Activated naive CD4-positive, alpha-beta T cell treated with anti-CD3 and anti-CD28 coated beads, Interleukin-2, amount 10 ng/mL, durations not matched to agents 7 days and 5 days (primary cell): ENCODE measurements around the gene VPS9D1.
"Not testable (repeated sequence)": the region's sequence is repeated elsewhere in the genome, so short reads cannot be mapped to it uniquely, and the experiment has no call there.

ENCODE experiments used
- CTCF ChIA-PET: fragments of 350-600 bp; sonication (Branson Sonifier 250); formaldehyde crosslinking; loops from one replicate; lab custom pipeline; 2021; ENCODE audit warnings: antibody characterized with exemption; lab: Charles Lee
- DNase-seq: peaks from one replicate; pipeline ENCODE4 v3.0.0-alpha.2; 2020
- H3K27ac Mint-ChIP-seq: one replicate; pipeline ENCODE4 v1.8.0; 2021; ENCODE audit warnings: mild to moderate bottlenecking, moderate library complexity, mixed read lengths
- H3K27me3 Mint-ChIP-seq: one replicate; pipeline ENCODE4 v1.8.0; 2021; ENCODE audit warnings: mild to moderate bottlenecking, mixed read lengths
- H3K36me3 Mint-ChIP-seq: one replicate; pipeline ENCODE4 v1.8.0; 2021; ENCODE audit warnings: mixed read lengths
- H3K4me1 Mint-ChIP-seq: one replicate; pipeline ENCODE4 v1.8.0; 2021; ENCODE audit warnings: mixed read lengths
- H3K4me3 Mint-ChIP-seq: one replicate; pipeline ENCODE4 v1.8.0; 2021; ENCODE audit warnings: mild to moderate bottlenecking, moderate library complexity, mixed read lengths
- H3K9me3 Mint-ChIP-seq: one replicate; pipeline ENCODE4 v1.8.0; 2021; ENCODE audit warnings: mixed read lengths

Gene VPS9D1

GRCh38 chr16:89699629-89700099, 21.0 kb downstream of the VPS9D1 start:
- Mint-ChIP-seq H3K4me1 (peaks cover 34% of the 10 kb centered on the region), H3K4me3 (peak overlapping the region; percentile 77)
- not testable (repeated sequence) for DNase-seq, H3K36me3 Mint-ChIP-seq, H3K27me3 Mint-ChIP-seq, H3K27ac Mint-ChIP-seq, H3K9me3 Mint-ChIP-seq
- CTCF ChIA-PET: interaction anchor here (0.6 to 6.9 kb wide), 24 partner anchors 8 to 382 kb away, joined by 3 to 57 read pairs (median 4); partner anchors contain the start of genes CHMP1A, FANCA and SPATA33

DNA sequence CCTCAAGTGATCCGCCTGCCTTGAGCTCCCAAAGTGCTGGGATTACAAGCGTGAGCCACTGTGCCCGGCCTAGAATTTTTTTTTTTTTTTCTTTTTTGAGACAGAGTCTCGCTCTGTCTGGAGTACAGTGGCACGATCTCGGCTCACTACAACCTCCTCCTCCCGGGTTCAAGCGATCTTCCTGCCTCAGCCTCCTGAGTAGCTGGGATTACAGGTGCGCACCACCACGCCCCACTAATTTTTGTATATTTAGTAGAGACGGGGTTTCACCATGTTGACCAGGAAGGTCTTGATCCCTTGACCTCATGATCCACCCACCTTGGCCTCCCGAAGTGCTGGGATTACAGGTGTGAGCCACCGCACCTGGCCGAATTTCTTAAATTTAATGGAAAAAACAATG, 22.0 kb downstream of the VPS9D1 start:
- DNase-seq, H3K4me3 Mint-ChIP-seq, H3K27ac Mint-ChIP-seq, H3K27me3 Mint-ChIP-seq, H3K36me3 Mint-ChIP-seq, H3K9me3 Mint-ChIP-seq: not testable (repeated sequence)
- CTCF ChIA-PET: interaction anchor here (0.6 to 6.9 kb wide), 8 partner anchors 10 to 162 kb away, joined by 3 to 57 read pairs (median 11); partner anchors contain the start of genes CHMP1A, FANCA and SPATA33
- peaks cover 34% of the 10 kb centered on the region for H3K4me1 Mint-ChIP-seq

- Mint-ChIP-seq H3K27ac (no peak overlapping the region), H3K36me3 (peaks cover 12% of the 10 kb centered on the region), H3K4me1 (peaks cover 31% of the 10 kb centered on the region), H3K27me3 (no peaks in the 10 kb centered on the region), H3K4me3 (no peak overlapping the region), H3K9me3 (no peaks in the 10 kb centered on the region)
- CTCF ChIA-PET: interaction anchor here (1.3 to 4.5 kb wide), 3 partner anchors 9 to 163 kb away, joined by 7 to 45 read pairs (median 18); no protein-coding TSS in a partner anchor
- DNase-seq: no peak
Measured at GRCh38 chr16:89697616-89698331, 22.9 kb downstream of the VPS9D1 start.

GRCh38 chr16:89697161-89697615, 23.5 kb downstream of the VPS9D1 start:
- Mint-ChIP-seq H3K9me3 (no peaks in the 10 kb centered on the region), H3K36me3 (peaks cover 12% of the 10 kb centered on the region), H3K4me1 (peaks cover 25% of the 10 kb centered on the region), H3K4me3 (no peak overlapping the region), H3K27ac (no peak overlapping the region), H3K27me3 (no peaks in the 10 kb centered on the region)
- DNase-seq: no peak
- CTCF ChIA-PET: interaction anchor here (1.3 to 4.5 kb wide), 2 partner anchors 94 to 164 kb away, joined by 7 to 45 read pairs; no protein-coding TSS in a partner anchor

- Mint-ChIP-seq H3K36me3 (peaks cover 12% of the 10 kb centered on the region), H3K27me3 (no peaks in the 10 kb centered on the region), H3K4me1 (peaks cover 23% of the 10 kb centered on the region), H3K27ac (peak overlapping the region; percentile 19), H3K9me3 (no peaks in the 10 kb centered on the region), H3K4me3 (no peak overlapping the region)
- DNase-seq: peak; percentile 55
- CTCF ChIA-PET: no interaction called here
Measured at GRCh38 chr16:89696670-89697128, 24.0 kb downstream of the VPS9D1 start.

DNA sequence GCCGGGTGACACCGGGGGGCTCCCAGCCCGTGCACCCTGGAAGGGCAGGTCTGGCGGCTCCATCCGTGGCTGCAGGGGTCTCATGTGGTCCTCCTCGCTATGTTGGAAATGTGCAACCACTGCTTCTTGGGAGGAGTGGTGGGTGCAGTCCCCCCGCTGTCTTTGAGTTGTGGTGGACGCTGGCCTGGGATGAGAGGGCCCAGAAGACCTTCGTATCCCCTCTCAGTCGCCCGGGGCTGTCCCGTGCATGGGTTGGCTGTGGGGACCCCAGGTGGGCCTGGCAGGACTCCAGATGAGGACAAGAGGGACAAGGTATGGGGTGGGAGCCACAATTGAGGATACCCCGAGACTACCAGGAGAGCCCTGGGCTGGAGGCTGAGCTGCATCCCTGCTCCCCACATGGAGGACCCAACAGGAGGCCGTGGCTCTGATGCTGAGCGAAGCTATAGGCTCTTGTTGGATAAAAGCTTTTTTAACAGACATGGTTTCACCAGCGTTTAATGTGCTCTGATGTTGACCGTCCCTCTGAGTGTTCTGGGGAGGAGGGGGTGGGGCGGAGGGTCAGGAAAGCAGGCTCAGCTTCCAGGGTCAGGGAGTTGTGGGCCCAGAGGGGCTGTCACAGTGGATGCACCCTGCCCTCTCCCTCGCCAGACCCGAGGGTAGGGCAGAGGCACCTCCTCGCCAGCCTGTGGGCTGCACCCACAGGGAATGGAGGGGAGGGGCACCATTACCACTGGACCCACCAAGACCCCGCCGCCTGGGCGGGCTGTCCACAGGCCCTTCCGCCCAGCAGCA, 24.6 kb downstream of the VPS9D1 start:
- peaks cover 12% of the 10 kb centered on the region for H3K36me3 Mint-ChIP-seq
- no peaks in the 10 kb centered on the region for H3K9me3 Mint-ChIP-seq
- DNase-seq: no peak
- peaks cover 23% of the 10 kb centered on the region for H3K4me1 Mint-ChIP-seq
- no peak overlapping the region for H3K4me3 Mint-ChIP-seq
- no peak overlapping the region for H3K27ac Mint-ChIP-seq
- CTCF ChIA-PET: no interaction called here
- H3K27me3 Mint-ChIP-seq: no peaks in the 10 kb centered on the region

- no peak for DNase-seq
- Mint-ChIP-seq H3K4me1 (peaks cover 20% of the 10 kb centered on the region), H3K27ac (no peak overlapping the region), H3K27me3 (no peaks in the 10 kb centered on the region), H3K36me3 (peaks cover 16% of the 10 kb centered on the region), H3K9me3 (no peaks in the 10 kb centered on the region), H3K4me3 (no peak overlapping the region)
- CTCF ChIA-PET: no interaction called here
Measured at GRCh38 chr16:89695086-89695874, 25.4 kb downstream of the VPS9D1 start.

DNA sequence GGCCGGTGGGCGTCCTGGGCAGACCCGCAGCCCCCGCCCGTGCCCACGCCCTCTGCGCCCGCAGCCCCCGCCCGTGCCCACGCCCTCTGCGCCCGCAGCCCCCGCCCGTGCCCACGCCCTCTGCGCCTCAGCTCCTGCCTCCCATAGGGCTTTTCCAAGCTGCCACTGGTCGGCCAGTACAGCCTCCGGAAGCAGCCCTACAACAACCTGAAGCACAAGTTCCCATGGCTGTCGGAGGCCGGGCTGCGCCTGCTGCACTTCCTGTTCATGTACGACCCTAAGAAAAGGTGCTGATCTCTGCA, 26.0 kb downstream of the VPS9D1 start:
- H3K4me3 Mint-ChIP-seq, DNase-seq, H3K27me3 Mint-ChIP-seq, CTCF ChIA-PET, H3K27ac Mint-ChIP-seq, H3K9me3 Mint-ChIP-seq: not testable (repeated sequence)
- peaks cover 15% of the 10 kb centered on the region for H3K4me1 Mint-ChIP-seq
- peaks cover 20% of the 10 kb centered on the region for H3K36me3 Mint-ChIP-seq

DNA sequence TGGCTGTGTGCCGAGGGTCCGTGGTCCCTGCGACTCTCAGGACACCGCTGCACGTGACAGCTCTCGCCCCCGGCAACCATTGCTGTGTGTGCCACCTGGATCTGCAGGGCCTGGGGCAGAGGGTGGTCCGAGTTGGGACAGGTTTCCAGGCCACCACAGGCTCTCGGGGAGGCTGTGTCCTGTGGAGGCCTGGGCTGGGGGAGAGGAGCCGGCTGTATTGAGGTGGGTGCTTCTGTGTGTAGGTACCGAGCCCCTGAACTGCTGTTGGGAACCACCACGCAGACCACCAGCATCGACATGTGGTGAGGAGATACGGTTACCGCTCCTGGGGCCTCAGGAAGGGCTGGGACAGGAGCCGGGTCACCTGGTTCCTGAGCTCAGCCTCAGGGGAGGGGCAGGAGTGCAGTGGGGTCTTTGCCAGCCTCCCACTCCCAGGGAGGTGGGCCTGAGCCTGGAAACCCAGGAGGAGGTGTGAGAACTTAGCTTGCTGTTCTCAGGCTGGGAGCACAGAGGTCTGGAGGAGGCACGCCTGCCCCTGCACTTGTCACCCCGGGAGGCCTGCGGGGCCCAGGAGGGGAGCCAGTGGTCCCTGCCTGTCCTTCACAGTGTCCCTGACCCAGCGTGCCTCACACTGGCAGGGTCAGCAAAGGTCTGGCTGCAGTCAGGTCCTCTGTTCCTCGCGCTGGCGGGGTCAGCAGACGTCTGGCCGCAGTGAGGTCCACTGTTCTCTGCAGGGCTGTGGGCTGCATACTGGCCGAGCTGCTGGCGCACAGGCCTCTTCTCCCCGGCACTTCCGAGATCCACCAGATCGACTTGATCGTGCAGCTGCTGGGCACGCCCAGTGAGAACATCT, 26.5 kb downstream of the VPS9D1 start:
- CTCF ChIA-PET: no interaction called here
- Mint-ChIP-seq H3K27ac (no peak overlapping the region), H3K27me3 (no peaks in the 10 kb centered on the region), H3K4me1 (peaks cover 12% of the 10 kb centered on the region), H3K4me3 (no peak overlapping the region), H3K36me3 (peaks cover 19% of the 10 kb centered on the region), H3K9me3 (no peaks in the 10 kb centered on the region)
- DNase-seq: no peak

DNA sequence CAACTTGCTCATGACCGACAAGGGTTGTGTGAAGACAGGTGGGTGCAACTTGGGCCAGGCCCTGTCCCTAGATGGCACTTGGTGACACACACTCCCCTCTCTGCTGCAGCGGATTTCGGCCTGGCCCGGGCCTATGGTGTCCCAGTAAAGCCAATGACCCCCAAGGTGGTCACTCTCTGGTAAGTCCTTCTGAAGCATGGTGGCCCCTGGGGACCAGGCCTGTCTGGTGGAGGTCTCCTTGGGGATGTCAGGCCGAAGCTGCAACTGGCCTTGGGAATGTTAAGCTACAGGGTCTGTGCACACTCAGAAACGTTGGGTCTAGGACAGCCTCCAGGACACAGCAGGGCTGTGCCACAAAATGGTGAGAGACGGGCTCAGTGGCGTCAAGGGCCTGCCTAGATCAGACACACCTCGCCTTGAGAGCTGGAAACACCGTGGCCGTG, 27.4 kb downstream of the VPS9D1 start:
- no peak for DNase-seq
- Mint-ChIP-seq H3K4me1 (peaks cover 13% of the 10 kb centered on the region), H3K27me3 (no peaks in the 10 kb centered on the region), H3K27ac (no peak overlapping the region), H3K36me3 (peaks cover 17% of the 10 kb centered on the region), H3K4me3 (no peak overlapping the region), H3K9me3 (no peaks in the 10 kb centered on the region)
- CTCF ChIA-PET: no interaction called here

GRCh38 chr16:89691986-89692569, 28.6 kb downstream of the VPS9D1 start:
- no peaks in the 10 kb centered on the region for H3K27me3 Mint-ChIP-seq
- peak overlapping the region; percentile 11 for H3K27ac Mint-ChIP-seq
- H3K9me3 Mint-ChIP-seq: no peaks in the 10 kb centered on the region
- peaks cover 23% of the 10 kb centered on the region for H3K36me3 Mint-ChIP-seq
- H3K4me1 Mint-ChIP-seq: peaks cover 23% of the 10 kb centered on the region
- no peak overlapping the region for H3K4me3 Mint-ChIP-seq
- no peak for DNase-seq
- CTCF ChIA-PET: interaction anchor here (1.5 kb wide), 1 partner anchor 8 kb away, joined by 4 read pairs; no protein-coding TSS in a partner anchor

DNA sequence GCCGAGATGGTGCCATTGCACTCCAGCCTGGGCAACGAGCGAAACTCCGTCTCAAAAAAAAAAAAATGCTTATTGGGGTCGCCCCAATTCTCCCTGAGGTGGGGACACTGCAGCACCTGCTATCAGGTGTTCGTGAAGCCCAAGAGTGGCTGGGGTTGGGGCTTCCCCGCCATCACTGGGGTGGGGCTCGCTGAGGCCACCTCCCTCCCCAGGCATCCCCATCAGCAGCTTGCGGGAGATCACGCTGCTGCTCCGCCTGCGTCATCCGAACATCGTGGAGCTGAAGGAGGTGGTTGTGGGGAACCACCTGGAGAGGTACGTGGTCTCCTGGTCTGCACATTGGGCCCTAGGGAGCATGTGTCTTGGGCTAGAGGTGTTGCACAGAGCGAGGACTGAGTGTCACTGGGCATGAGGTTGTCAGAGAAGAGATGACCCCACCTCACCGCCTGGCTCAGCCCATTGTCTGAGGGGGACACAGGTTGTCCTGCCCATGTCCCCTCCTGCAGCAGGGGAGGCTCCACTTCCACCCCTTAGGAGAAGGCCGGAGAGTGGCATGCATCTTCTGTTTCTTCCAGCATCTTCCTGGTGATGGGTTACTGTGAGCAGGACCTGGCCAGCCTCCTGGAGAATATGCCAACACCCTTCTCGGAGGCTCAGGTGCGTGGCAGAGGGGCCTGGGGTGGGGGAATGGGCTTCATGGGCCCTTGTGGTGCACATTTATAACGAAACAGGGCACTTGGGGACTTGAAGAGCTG, 29.3 kb downstream of the VPS9D1 start:
- no peak for DNase-seq
- H3K27me3 Mint-ChIP-seq: no peaks in the 10 kb centered on the region
- CTCF ChIA-PET: interaction anchor here (1.5 kb wide), 1 partner anchor 8 kb away, joined by 4 read pairs; no protein-coding TSS in a partner anchor
- peaks cover 24% of the 10 kb centered on the region for H3K4me1 Mint-ChIP-seq
- H3K27ac Mint-ChIP-seq: no peak overlapping the region
- peaks cover 25% of the 10 kb centered on the region for H3K36me3 Mint-ChIP-seq
- no peaks in the 10 kb centered on the region for H3K9me3 Mint-ChIP-seq
- H3K4me3 Mint-ChIP-seq: no peak overlapping the region
